HG02852 (cell line): ENCODE measurements around the gene ADCY2.

ENCODE experiments used
- ATAC-seq: cut with Tn5 transposase; IDR thresholded peaks from one replicate; pipeline ENCODE4 v1.9.1; 2021; ENCODE audit warnings: mild to moderate bottlenecking, moderate library complexity; ENCODE audit not compliant: unreplicated experiment

Gene ADCY2

DNA sequence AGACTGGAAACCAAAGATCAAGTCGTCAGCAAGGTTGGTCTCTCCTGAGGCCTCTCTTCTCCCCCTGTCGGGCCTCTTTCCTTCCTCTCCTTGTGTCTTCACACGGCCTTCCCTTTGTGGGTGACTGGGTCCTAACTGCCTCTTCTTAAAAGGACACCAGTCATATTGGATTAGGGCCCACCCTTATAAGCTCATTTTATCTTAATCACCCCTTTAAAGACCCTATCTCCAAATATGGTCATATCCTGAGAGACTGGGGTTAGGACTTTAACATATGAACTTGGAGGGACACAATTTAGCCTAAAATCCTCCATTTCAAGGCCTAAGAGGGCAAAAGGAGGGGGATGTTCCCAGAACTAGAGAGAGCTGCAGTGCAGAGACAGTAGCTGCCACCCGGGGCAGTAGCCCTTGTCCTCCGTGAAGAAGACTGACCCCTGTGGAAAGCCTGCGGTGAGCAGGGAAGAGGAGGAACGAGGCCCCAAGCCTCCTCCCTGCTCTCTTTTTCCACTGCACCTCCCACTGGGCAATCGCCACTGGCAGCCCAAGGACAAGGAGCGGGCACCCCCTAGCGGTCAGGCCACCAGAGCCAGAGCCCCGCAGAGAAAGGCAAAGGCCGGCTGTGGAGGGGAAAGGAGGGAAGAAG is 420.1 kb downstream of the ADCY2 start:
- peak; percentile 90 for ATAC-seq

- peak; percentile 6 for ATAC-seq
Measured at GRCh38 chr5:7816535-7816901, 420.6 kb downstream of the ADCY2 start.

GRCh38 chr5:7822449-7822848 is 426.5 kb downstream of the ADCY2 start:
- no peak for ATAC-seq

- no peak for ATAC-seq
Measured at GRCh38 chr5:7823594-7823993, 427.7 kb downstream of the ADCY2 start.

- ATAC-seq, result no peak
Measured at GRCh38 chr5:7824995-7825394, 429.1 kb downstream of the ADCY2 start.

GRCh38 chr5:7825630-7826029 is 429.7 kb downstream of the ADCY2 start:
- no peak for ATAC-seq

GRCh38 chr5:7827610-7828009 is 431.7 kb downstream of the ADCY2 start:
- no peak for ATAC-seq

- ATAC-seq, result no peak
Measured at GRCh38 chr5:7828269-7828668, 432.3 kb downstream of the ADCY2 start.

DNA sequence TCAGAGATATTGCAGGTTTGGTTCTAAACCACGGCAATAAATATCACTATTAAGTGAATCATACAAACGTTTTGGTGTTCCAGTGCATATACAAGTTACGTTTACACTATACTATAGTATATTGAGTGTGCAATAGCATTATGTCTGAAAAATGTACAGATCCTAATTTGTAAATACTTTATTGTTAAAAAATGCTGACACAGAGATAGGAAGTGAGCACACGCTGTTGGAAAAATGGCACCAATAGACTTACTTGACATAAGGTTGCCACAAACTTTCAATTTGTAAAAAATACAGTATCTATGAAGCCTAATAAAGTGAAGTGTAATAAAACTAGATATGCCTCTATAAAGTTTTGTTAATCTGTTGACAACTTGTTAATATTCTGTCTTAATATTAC is 439.0 kb downstream of the ADCY2 start:
- no peak for ATAC-seq

GRCh38 chr5:7837403-7837802 is 441.5 kb downstream of the ADCY2 start:
- no peak for ATAC-seq

DNA sequence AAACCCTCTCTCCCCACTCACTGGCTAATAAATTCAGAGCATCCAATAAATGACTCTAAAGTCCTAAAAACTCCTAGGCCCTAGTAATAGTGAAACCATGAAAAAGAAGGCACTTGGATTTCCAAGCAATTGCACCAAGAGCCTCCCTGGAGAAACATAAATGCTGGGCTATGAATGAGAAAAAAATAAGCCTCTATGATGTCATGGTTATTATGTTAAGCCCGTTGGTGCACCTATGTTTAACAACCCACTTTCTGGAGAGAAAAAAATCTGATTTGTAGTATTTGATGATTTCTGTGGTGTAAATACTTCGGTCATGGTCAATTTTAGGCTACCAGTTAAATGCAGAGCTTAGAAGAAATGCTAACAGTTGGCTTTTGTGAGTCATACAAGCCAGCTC is 446.6 kb downstream of the ADCY2 start:
- ATAC-seq, result no peak

DNA sequence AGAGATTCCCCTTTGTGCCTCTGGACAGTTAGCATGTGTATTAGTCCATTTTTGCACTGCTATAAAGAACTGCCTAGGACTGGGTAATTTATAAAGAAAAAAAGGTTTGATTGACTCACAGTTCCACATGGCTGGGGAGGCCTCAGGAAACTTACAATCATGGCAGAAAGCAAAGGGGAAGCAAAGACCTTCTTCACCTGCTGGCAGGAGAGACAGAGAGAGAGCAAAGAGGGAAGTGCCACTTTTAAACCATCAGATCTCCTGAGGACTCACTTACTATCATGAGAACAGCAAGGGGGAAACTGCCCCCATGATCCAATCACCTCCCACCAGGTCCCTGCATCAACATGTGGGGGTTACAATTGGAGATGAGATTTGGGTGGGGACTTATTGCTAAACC is 449.0 kb downstream of the ADCY2 start:
- ATAC-seq, result no peak

DNA sequence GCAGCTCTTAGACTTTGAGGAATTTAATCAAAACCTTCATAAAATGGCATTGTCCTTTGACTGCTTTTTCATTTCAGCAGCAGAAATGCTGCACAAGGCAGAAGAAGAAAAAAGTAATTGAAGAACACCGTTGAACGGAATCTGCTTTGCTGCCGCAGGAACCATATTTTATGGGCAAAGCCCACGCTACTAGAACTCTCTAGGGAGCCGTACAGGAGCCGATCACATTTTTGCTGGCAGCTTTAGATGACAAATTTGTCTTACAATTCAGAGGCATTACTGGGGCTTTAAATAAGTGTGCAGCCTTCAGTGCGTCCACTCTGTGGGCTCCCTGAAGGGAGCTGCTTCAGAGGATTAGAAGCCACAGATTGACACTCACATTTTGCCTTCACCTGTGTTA is 449.6 kb downstream of the ADCY2 start:
- ATAC-seq, result no peak

DNA sequence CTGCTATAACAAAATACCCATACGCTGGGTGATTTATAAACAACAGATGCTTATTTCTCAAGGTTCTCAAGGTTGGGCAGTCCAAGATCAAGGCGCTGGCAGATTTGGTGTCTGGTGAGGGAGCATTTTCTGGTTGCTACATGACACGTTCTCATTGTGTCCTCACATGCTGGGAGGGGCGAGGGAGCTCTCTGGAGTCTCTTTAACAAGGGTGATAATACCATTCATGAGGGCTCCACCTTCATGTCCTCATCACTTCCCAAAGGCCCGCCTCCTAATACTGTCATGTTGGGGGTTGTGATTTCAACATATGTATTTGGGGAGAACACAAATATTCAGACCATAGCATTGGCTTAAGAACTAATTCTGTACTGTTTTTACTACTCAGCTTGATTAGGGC is 450.4 kb downstream of the ADCY2 start:
- no peak for ATAC-seq

- no peak for ATAC-seq
Measured at GRCh38 chr5:7848296-7848695, 452.4 kb downstream of the ADCY2 start.

DNA sequence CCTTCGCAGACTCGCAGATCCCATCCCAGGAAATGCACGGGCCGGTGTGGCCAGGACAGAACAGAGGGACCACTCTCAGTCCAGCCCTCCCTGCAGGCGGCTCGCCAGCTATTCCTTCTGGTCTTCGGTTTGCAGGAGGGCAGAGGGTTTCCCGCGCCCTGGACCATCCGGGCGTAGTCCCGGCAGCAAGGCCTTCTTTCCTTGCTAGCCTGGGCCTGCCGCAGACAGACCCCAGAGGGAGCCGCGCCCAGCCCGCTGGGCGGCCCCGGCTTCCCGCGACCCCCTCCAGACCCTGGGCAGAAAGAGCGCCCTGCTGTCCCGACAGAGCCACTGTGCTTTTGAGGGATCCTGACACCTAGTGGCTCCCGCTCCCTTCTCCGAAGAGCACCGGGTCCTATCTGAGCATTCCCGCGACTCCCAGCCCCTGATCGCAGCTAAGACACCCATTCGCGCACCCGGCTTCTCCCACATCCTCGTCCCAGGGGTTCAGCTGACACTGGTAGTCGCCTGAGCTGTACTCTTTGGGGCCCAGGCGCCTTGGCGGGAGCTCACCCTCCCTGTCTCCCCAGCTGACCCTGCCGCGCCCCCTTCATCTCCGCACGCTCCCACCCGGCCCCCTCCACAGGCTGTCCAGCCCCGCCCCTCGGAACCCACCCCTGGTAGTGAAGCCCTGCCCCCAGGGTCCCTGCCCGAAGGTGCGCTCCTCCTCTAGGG is 453.9 kb downstream of the ADCY2 start:
- no peak for ATAC-seq

DNA sequence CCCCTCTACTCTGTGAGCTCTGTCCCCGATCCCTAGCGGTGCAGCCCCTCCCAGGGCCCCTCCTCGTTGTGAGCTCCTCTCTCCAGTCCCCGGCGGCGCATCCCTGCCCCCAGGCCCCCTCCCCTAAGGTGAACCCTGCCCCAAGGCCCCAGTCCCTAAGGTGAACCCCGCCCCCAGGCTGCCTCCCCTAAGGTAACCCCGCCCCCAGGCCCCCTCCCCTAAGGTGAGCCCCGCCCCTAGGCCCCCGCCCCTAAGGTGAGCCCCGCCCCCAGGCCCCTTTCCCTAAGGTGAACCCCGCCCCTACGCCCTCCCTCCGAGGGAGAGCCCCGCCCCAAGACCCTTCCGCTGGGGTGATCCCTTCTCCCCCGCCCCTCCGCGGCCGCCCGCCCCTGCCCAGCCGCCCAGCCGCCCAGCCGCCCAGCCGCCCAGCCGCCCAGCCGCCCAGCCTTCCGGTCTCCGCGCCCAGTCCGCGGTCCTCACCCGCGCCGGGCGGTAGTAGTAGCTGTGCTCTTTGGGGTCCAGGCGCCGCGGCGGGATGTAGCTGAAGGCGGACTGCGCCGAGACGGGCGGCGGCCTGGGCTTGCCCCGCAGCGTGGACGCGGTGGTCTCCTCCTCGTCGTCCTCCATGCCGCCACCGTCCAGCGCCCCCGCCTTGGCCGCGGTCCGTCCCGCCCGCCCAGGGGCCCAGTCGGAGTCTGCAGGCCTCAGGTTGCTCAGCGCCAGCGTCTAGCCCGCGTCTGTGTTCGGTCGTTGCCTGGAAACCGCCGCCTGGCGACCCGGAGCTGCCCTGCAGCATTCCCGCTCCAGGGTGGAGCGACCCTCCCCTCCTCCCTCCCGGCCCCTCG is 454.7 kb downstream of the ADCY2 start, which contains the start of gene CFAP90:
Gene CFAP90, minus strand, starts transcription at position 739 of the 845 bp plus-strand sequence. Its CDS starts 112 bp downstream, at position 627.
- no peak for ATAC-seq

DNA sequence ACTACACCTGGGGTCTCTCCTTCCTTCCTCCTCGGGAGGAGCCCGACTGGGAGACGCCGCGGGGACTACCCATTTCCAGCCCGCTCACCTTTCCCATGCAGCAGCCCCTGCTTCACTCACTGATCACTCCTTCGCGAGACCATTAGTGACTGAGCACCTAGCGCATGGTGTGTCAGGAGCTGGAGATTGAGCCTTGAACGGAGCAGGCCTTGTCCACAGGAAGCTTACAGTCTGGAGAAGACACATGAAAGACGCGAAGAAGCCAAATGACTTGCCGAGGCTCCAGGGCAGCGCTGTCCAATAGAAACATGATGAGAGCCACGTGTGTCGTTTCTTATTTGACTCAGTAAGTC is 455.3 kb downstream of the ADCY2 start:
- ATAC-seq, result no peak

DNA sequence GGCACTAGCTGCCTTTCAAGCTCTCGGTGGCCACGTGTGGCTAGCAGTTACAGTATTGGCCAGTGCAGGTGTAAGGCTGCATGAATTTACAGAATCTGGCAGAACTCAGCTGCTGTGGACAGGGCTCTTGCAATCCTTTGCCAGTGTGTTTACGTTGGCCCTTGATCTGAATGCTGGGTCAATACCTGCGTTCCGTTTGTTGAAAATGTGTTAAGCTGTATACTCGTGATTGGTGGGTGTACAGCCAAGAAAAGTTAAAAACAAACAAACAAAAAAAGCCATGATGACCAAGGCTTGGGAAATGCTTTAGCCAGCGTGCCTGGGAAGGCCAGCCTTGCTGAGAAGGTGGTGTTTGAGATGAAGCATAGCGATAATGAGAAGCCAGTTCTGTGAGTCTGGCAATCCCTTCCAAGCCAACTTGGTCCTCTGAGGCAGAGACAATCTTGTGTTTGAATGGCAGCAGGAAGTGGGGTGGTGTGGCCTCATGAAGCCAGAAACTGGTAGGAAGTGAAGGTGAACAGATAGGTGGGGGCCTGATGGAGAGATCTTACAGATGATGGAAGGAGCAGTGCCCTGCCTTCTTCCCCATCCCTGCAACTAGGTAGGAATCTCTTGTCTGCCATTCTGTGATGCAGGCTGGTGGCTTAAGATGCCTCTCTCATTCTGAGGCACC is 455.8 kb downstream of the ADCY2 start:
- no peak for ATAC-seq

- no peak for ATAC-seq
Measured at GRCh38 chr5:7852542-7852941, 456.6 kb downstream of the ADCY2 start.

DNA sequence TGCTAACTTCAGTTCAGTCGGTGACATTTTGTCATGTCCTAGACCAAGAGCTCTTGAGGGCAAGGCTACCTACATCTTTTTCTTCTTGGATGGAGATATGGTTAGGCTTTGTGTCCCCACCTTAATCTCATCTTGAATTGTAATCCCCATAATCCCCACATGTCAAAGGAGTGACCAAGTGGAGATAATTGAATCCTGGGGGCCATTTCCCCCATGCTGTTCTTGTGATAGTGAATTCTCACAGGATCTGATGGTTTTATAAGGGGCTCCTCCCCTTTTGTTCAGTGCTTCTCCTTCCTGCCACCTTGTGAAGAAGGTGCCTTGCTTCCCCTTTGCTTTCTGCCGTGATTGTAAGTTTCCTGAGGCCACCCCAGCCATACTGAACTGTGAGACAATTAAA is 457.1 kb downstream of the ADCY2 start:
- no peak for ATAC-seq
